A375 (cell line): ENCODE measurements around the gene MICB. TPM values are rescaled to one million over a fixed set of nuclear protein-coding genes. Genes with fewer than 3 reads are reported as not detected.

Experiments used
- small RNA-seq: library from RNA; depleted of rRNA; stranded (forward); fragments of <200 nt; gene quantifications from one replicate; pipeline ENCODE3, GENCODE V24; 2014
- total RNA-seq: library from RNA; depleted of rRNA; stranded (reverse); fragments of >200 nt; shearing (Covaris generic); gene quantifications from 2 replicates; pipeline ENCODE4 v1.2.3, GENCODE V29; 2014; rRNA removed

Gene MICB
- 6.1 and 7.0 TPM in 2 replicates for total RNA-seq

DNA sequence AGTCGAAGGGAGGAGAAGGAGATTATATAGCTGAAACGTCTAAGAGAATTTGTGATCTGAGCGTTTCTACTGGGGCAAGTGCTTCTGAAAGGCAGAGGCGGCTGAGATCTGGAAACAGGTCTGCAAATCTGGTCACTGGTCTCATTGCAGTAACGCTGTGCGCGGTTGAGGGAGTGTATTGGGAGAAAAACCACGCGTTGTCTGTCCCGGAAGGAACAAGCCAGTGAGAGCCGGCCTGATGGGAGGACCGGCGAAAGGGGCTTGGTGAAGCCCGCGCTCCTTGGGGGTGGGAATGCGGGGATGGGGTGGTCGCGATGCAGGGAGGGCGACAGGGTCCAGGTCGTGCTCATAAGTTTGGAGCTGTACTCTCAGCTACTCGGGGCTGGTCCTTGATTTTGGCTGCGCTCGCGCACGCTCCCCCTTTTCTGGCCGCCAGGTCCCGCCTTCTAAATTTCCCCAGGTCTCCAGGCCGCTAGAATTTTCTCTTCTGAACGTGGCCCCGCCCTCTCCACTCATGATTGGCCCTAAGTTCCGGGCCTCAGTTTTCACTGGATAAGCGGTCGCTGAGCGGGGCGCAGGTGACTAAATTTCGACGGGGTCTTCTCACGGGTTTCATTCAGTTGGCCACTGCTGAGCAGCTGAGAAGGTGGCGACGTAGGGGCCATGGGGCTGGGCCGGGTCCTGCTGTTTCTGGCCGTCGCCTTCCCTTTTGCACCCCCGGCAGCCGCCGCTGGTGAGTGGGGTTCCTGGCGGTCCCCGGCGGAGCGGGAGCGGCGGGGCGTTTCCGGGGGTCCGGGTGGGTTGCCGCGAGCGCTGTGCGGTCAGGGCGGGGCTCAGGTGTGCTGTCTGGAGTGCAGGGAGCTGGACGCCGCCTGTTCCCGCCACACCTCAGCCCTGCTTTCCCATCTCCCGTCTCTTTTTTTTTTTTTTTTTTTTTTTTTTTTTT, at the start of gene MICB:
TSS of gene MICB (plus strand) at position 615 of the 946 bp plus-strand sequence. CDS start at position 664, 49 bp downstream.

DNA sequence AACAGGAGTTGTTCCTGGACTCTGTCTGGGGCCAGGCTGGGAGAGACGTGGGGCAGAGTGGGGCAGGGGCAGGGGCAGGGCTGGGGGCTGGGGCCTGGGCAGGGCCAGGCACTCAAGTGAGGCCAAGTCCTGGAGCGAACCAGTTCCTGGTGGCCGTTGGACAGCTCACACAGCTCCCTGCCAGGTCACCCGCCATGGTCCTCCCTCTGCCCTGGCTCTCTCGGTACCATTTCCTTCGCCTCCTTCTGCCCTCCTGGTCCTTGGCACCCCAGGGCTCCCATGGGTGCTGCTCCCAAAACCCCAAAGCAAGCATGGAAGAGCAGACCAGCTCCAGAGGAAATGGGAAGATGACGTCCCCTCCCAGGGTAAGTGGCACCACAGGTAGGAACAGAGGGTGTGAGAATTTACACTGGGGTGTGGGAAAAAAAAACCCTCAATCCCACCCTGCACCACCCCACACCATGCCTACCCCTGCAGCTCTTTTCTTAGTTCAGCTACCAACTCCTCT, 30.9 kb downstream of the MICB start, which contains the start of gene MCCD1:
TSS of gene MCCD1 (plus strand) at position 142 of the 508 bp plus-strand sequence. CDS start at position 195, 53 bp downstream.

DNA sequence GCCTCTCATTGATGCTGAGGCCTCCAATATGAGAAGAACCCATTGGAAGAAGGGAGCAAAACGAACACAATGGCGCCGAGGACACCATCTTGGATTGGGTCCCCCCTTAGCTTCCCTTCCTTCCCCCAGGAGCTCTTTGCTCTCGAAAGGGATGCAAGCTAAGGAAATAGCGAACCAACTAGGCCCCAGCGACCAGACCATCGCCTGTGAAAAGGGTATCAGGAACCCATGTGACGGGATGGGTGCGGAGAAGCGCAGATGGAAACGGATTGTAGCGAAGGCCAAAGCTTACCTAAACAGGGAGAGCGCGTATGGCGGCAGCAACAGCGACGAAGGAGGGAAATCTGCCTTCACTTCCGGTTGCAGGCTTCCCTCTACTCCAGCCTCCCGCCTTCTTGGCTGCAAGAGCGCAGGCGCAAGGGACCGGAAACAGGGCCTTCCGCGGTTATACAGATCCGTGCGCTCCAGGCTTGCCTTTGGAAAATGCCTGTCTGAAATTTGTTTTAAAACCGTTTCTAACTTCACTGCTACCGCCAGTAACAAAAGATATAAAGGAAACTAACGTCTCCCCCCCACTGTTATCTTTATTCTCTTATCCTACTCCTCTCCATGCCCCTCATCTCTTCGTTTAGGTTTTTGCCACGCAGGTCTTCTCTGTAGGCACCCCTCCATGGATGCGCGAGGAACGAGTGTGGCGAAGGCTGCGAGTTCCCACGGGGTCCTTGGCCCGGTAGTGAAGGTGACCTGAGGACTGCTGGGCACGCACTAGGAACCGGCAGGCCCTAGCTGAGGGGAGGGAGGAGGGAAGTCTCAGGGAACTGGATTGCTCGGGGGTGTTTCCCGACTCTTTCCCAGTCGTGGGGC, 43.9 kb downstream of the MICB start, which contains the start of gene DDX39B:
TSS of gene DDX39B (minus strand) at position 346 of the 864 bp plus-strand sequence. CDS start 1,471 bp downstream, outside the sequence.

DNA sequence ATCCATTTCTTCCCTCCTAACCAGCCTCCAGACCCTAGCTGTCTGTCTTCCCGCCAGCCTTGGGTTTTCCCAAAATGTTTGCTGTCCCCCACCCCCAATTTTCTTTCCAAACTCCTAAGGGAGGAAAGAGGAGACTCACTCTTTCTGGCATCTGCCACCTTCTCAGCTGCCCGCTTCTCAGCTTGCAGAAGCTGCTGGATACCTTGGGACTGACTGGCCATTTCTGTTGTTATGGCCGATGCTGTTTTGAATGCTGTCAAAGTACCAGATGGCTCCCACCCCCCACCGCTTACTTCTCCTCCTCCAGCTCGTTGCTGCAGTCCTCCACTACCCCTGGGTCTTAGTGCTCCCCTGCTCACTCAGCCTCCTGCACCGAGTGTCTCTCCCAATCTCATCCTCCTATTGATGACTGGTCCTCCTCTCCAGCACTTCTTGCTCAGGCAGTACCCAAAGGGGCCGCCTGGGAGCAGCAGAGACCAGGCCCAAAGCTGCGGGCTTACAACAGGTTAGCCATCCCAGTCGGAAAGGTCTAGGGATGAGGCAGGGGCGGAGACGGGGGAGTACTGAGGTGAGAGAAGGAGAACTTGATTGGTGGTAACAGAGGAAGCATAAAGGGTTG, 48.5 kb downstream of the MICB start, which contains the start of gene ATP6V1G2:
TSS of gene ATP6V1G2 (minus strand) at position 270 of the 619 bp plus-strand sequence. CDS start at position 221, 49 bp downstream.

DNA sequence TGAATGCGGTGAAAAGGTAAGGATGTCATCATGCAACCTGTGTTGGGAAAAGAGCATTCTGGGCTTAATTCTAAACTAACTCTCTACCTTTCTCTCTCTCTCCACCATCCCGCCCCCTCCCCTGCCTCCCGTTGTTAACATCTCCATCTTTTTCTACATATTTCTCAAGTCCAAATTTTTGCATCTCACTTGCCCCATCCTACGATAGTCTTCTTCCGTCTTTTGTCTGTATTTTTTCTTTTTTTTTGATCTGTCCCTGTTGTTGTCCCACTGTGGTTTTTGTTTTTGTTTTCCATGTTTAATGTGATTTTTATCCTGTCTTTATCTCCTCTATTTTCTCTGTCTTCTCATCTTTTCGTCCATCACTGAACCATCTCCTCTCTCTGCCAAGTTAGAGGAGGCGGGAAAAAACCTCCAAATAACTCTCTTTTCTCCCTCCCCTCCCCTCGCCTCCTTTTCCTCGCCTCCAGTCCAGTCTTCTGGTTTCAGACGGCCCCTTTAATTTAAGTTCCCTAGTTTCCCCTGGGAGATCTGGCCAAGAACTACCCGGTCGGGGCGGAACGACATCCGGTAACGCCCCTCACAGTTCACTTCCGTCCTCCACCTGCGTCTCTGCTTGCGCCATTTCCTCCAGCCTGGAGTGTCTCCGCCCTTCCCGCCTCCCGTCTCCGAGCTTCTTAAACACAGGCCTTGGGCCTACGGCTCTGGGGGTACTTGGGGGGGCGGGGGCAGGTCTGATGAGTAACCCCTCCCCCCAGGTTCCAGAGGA, 49.2 kb downstream of the MICB start, which contains the start of gene NFKBIL1:
TSS of gene NFKBIL1 (plus strand) at position 651 of the 769 bp plus-strand sequence. CDS start at position 738, 87 bp downstream.

Small RNA genes within 50 kb of the gene (small RNA-seq; reads per million reads assigned to genes)
- gene AL663061.1 (not detected), gene RF00019 (not detected), gene SNORD117 (101 reads per million, percentile 96 among the genes with 10 or more reads in this experiment), gene SNORD84 (not detected)

Other genes starting within 250 kb of the MICB start
- 169 and 216 TPM in 2 replicates for gene HLA-C, start 226.1 kb upstream of the MICB start, total RNA-seq
- gene HLA-B, start 141.0 kb upstream of the MICB start, total RNA-seq: 167 and 231 TPM in 2 replicates
- gene MICA, start 94.5 kb upstream of the MICB start, total RNA-seq: 9.9 and 12.0 TPM in 2 replicates
- gene MCCD1, start 30.8 kb downstream of the MICB start, total RNA-seq: not detected in 2 replicates
- 495 and 540 TPM in 2 replicates for gene DDX39B, start 43.9 kb downstream of the MICB start, total RNA-seq
- gene ATP6V1G2, start 48.5 kb downstream of the MICB start, total RNA-seq: 0.26 and 1.9 TPM in 2 replicates
- 32.6 and 37.2 TPM in 2 replicates for gene NFKBIL1, start 49.5 kb downstream of the MICB start, total RNA-seq
- gene LTA, start 74.1 kb downstream of the MICB start, total RNA-seq: not detected in 2 replicates
- gene TNF, start 77.4 kb downstream of the MICB start, total RNA-seq: 0.19 TPM in 1 of 2 replicates, not detected in the other
- not detected in 2 replicates for gene LTB, start 84.3 kb downstream of the MICB start, total RNA-seq
- not detected in 2 replicates for gene LST1, start 88.1 kb downstream of the MICB start, total RNA-seq
- gene NCR3, start 94.9 kb downstream of the MICB start, total RNA-seq: not detected in 2 replicates
- not detected in 2 replicates for gene AIF1, start 117.1 kb downstream of the MICB start, total RNA-seq
- 90.3 and 94.7 TPM in 2 replicates for gene PRRC2A, start 122.6 kb downstream of the MICB start, total RNA-seq
- gene BAG6, start 154.5 kb downstream of the MICB start, total RNA-seq: 209 and 229 TPM in 2 replicates
- 0.19 and 2.5 TPM in 2 replicates for gene APOM, start 157.7 kb downstream of the MICB start, total RNA-seq
- 17.9 and 18.9 TPM in 2 replicates for gene C6orf47, start 162.6 kb downstream of the MICB start, total RNA-seq
- 31.7 and 40.6 TPM in 2 replicates for gene GPANK1, start 166.9 kb downstream of the MICB start, total RNA-seq
- gene CSNK2B, start 167.9 kb downstream of the MICB start, total RNA-seq: 129 and 169 TPM in 2 replicates
- 1.7 and 3.4 TPM in 2 replicates for gene LY6G5B, start 171.8 kb downstream of the MICB start, total RNA-seq
- gene LY6G5C, start 182.9 kb downstream of the MICB start, total RNA-seq: 0.94 TPM in 1 of 2 replicates, not detected in the other
- 25.7 and 26.1 TPM in 2 replicates for gene ABHD16A, start 205.2 kb downstream of the MICB start, total RNA-seq
- gene LY6G6F, start 208.7 kb downstream of the MICB start, total RNA-seq: not detected in 2 replicates
- gene LY6G6D, start 217.2 kb downstream of the MICB start, total RNA-seq: not detected in 2 replicates
- not detected in 2 replicates for gene LY6G6C, start 223.6 kb downstream of the MICB start, total RNA-seq
- not detected in 2 replicates for gene MPIG6B, start 225.2 kb downstream of the MICB start, total RNA-seq
- 25.3 and 28.6 TPM in 2 replicates for gene DDAH2, start 231.2 kb downstream of the MICB start, total RNA-seq
- gene CLIC1, start 238.4 kb downstream of the MICB start, total RNA-seq: 484 and 511 TPM in 2 replicates
- gene MSH5, start 241.9 kb downstream of the MICB start, total RNA-seq: 14.9 and 36.7 TPM in 2 replicates